ENCODE measurements around the gene XRCC3.

GRCh38 chr14:103663506-103663905, 51.7 kb downstream of the XRCC3 start:
- TF ChIP-seq EZH2 (IDR thresholded peaks at IDR 0.05; ENCODE audit: insufficient read depth, poor library complexity, severe bottlenecking) (no peak), EZH2phosphoT487 (IDR thresholded peaks at IDR 0.05; ENCODE audit: insufficient read depth, low read depth) (no peak)
